ENCODE measurements around the gene MOB2. TPM values are rescaled to one million over a fixed set of nuclear protein-coding genes. Genes with fewer than 3 reads are reported as not detected.

Gene MOB2
- polyA plus RNA-seq, 3 donors, result 31.9 to 51.6 (median 41.2) TPM

DNA sequence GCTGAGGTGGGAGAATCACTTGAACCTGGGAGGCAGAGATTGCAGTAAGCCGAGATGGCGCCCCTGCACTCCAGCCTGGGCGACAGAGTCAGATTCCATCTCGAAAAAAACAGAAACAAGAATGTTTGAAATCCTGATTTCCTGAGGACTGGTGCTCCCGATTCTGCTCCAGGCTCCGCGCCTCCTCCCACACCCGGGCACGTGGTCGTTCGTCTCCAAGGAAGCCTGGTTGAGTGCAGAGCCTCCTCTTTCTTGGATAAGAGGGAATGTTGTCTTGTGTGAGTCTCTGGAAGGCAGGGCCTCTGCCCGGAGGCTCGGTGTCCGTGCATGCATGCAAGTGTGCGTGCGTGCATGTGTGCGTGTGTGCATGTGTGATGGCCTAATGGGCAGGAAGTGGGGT is 66.8 kb downstream of the MOB2 start:
- 80 to 92% (median 91%) methylated on average over 17 of the region's 17 CpGs for WGBS, 3 donors
- no peak overlapping the region for H3K27ac ChIP-seq (ENCODE audit: low read depth, low read length)

Other genes starting within 250 kb of the MOB2 start
- gene TOLLIP, start 177.1 kb downstream of the MOB2 start, polyA plus RNA-seq, result 10 to 100 TPM; 30.0 to 36.9 (median 30.7) TPM
- 10 to 100 TPM in 1 of 3 donors, under 1 TPM in 2; 0.67 to 50.2 (median 0.82) TPM for gene BRSK2, start 96.8 kb downstream of the MOB2 start, polyA plus RNA-seq
- 1 to 10 TPM; 4.2 to 7.5 (median 4.3) TPM for gene DUSP8, start 85.5 kb upstream of the MOB2 start, polyA plus RNA-seq
- not detected for gene KRTAP5-1, start 98.5 kb upstream of the MOB2 start, polyA plus RNA-seq
- under 1 TPM in 1 of 3 donors, not detected in 2; 0.18 TPM for gene KRTAP5-2, start 111.5 kb upstream of the MOB2 start, polyA plus RNA-seq
- not detected for gene KRTAP5-3, start 121.7 kb upstream of the MOB2 start, polyA plus RNA-seq
- not detected for gene KRTAP5-4, start 135.4 kb upstream of the MOB2 start, polyA plus RNA-seq
- not detected for gene KRTAP5-5, start 143.0 kb upstream of the MOB2 start, polyA plus RNA-seq
- gene KRTAP5-6, start 210.4 kb upstream of the MOB2 start, polyA plus RNA-seq, result not detected

Measured in adipose tissue (tissue), 3 donors.